Stimulated activated naive B cell treated with anti-CD40 and anti-IgM and Interleukin-4, amounts not matched to agents 10 μg/mL and 1 μg/mL and 100 μg/mL, for 72 hours (primary cell): Measurements from ENCODE around the gene PIK3IP1.
A peak's percentile ranks its signal among the peaks of the same experiment; 100 is the strongest.

Source experiments
- ATAC-seq, 2 donors: fragments of 150-1000 bp; cut with Tn5 transposase; replicated peaks; 2 replicates each; pipeline ENCODE4 v1.10.0; 2021; ENCODE audit warnings: moderate library complexity in 1 of 2
- DNase-seq: peaks from one replicate; pipeline ENCODE4 v3.0.0; 2021
- H3K27ac Mint-ChIP-seq: one replicate; pipeline ENCODE4 v1.8.0; 2022; ENCODE audit warnings: mild to moderate bottlenecking, mixed read lengths
- H3K27me3 Mint-ChIP-seq, 2 donors: one replicate each; pipeline ENCODE4 v1.8.0; 2022; ENCODE audit warnings: mixed read lengths in 2 of 2
- H3K36me3 Mint-ChIP-seq, 2 donors: one replicate each; pipeline ENCODE4 v1.8.0; 2022; ENCODE audit warnings: mixed read lengths in 2 of 2, mild to moderate bottlenecking in 1 of 2
- H3K4me1 Mint-ChIP-seq, 2 donors: one replicate each; pipeline ENCODE4 v1.8.0; 2022; ENCODE audit warnings: mixed read lengths in 2 of 2, mild to moderate bottlenecking in 1 of 2
- H3K4me3 Mint-ChIP-seq, 2 donors: one replicate each; pipeline ENCODE4 v1.8.0; 2022; ENCODE audit warnings: mild to moderate bottlenecking in 2 of 2, mixed read lengths in 2 of 2, moderate library complexity in 1 of 2
- H3K9me3 Mint-ChIP-seq, 2 donors: one replicate each; pipeline ENCODE4 v1.8.0; 2022; ENCODE audit warnings: mixed read lengths in 2 of 2, mild to moderate bottlenecking in 1 of 2

Gene PIK3IP1

GRCh38 chr22:31291481-31292235, 630 bp downstream of the PIK3IP1 start:
- DNase-seq = no peak
- Mint-ChIP-seq H3K36me3 (peaks cover 0 to 1% of the 10 kb centered on the region in 2 donors), H3K27ac (peak overlapping the region; percentile 90), H3K27me3 (no peaks in the 10 kb centered on the region), H3K4me3 (peak overlapping the region; percentile 94 to 97), H3K9me3 (no peaks in the 10 kb centered on the region), H3K4me1 (peaks cover 44 to 76% of the 10 kb centered on the region in 2 donors)
- ATAC-seq = no peak

- Mint-ChIP-seq H3K4me3 (peak overlapping the region; percentile 94 to 97), H3K27ac (peak overlapping the region; percentile 99), H3K27me3 (no peaks in the 10 kb centered on the region), H3K9me3 (no peaks in the 10 kb centered on the region), H3K36me3 (peaks cover 0 to 1% of the 10 kb centered on the region in 2 donors), H3K4me1 (peaks cover 48 to 79% of the 10 kb centered on the region in 2 donors)
- DNase-seq (peak; percentile 89), ATAC-seq (peak; percentile 85 to 87)
These were observed 1.5 kb downstream of the PIK3IP1 start for GRCh38 chr22:31290494-31291471.

- ATAC-seq (no peak), DNase-seq (no peak)
- Mint-ChIP-seq H3K27ac (peak overlapping the region; percentile 96), H3K4me1 (peaks cover 55 to 83% of the 10 kb centered on the region in 2 donors), H3K9me3 (no peaks in the 10 kb centered on the region), H3K27me3 (no peaks in the 10 kb centered on the region), H3K4me3 (peak overlapping the region; percentile 94 to 97), H3K36me3 (peaks cover 0 to 1% of the 10 kb centered on the region in 2 donors)
These were observed 2.9 kb downstream of the PIK3IP1 start for GRCh38 chr22:31289344-31289743.

GRCh38 chr22:31288496-31289240, 3.6 kb downstream of the PIK3IP1 start:
- Mint-ChIP-seq H3K4me1 (peaks cover 52 to 87% of the 10 kb centered on the region in 2 donors), H3K4me3 (no peak overlapping the region), H3K9me3 (no peaks in the 10 kb centered on the region), H3K36me3 (peaks cover 0 to 1% of the 10 kb centered on the region in 2 donors), H3K27me3 (no peaks in the 10 kb centered on the region), H3K27ac (peak overlapping the region; percentile 62)
- ATAC-seq = no peak
- DNase-seq = no peak

GRCh38 chr22:31287818-31288495, 4.3 kb downstream of the PIK3IP1 start:
- H3K4me1 Mint-ChIP-seq = peaks cover 49 to 80% of the 10 kb centered on the region in 2 donors
- peaks cover 1 to 3% of the 10 kb centered on the region in 2 donors for H3K36me3 Mint-ChIP-seq
- peak; percentile 37 for ATAC-seq
- no peak for DNase-seq
- peak overlapping the region; percentile 93 for H3K27ac Mint-ChIP-seq
- no peaks in the 10 kb centered on the region for H3K27me3 Mint-ChIP-seq
- peak overlapping the region; percentile 66 to 71 for H3K4me3 Mint-ChIP-seq
- no peaks in the 10 kb centered on the region for H3K9me3 Mint-ChIP-seq

- peak overlapping the region in 1 of 2 donors; percentile 25 for H3K4me3 Mint-ChIP-seq
- H3K36me3 Mint-ChIP-seq = peaks cover 1 to 8% of the 10 kb centered on the region in 2 donors
- H3K4me1 Mint-ChIP-seq = peaks cover 44 to 66% of the 10 kb centered on the region in 2 donors
- peak overlapping the region; percentile 93 for H3K27ac Mint-ChIP-seq
- H3K9me3 Mint-ChIP-seq = no peaks in the 10 kb centered on the region
- ATAC-seq (peak; percentile 48 to 63), DNase-seq (peak; percentile 59)
- H3K27me3 Mint-ChIP-seq = no peaks in the 10 kb centered on the region
These were observed 5.7 kb downstream of the PIK3IP1 start for GRCh38 chr22:31286360-31287255.

- peaks cover 35 to 62% of the 10 kb centered on the region in 2 donors for H3K4me1 Mint-ChIP-seq
- no peak overlapping the region for H3K4me3 Mint-ChIP-seq
These were observed 7.8 kb downstream of the PIK3IP1 start for GRCh38 chr22:31284281-31285155.

GRCh38 chr22:31282748-31283468, 9.4 kb downstream of the PIK3IP1 start:
- Mint-ChIP-seq H3K4me1 (peaks cover 24 to 49% of the 10 kb centered on the region in 2 donors), H3K9me3 (no peaks in the 10 kb centered on the region), H3K27me3 (no peaks in the 10 kb centered on the region), H3K36me3 (peaks cover 5 to 15% of the 10 kb centered on the region in 2 donors), H3K4me3 (no peak overlapping the region), H3K27ac (peak overlapping the region; percentile 74)
- DNase-seq (no peak), ATAC-seq (no peak)

More at GRCh38 chr22:31284281-31285155, 7.8 kb downstream of the PIK3IP1 start:
- DNase-seq (no peak), ATAC-seq (no peak)
- no peaks in the 10 kb centered on the region for H3K9me3 Mint-ChIP-seq
- H3K36me3 Mint-ChIP-seq = peaks cover 1 to 15% of the 10 kb centered on the region in 2 donors
- no peaks in the 10 kb centered on the region for H3K27me3 Mint-ChIP-seq
- H3K27ac Mint-ChIP-seq = peak overlapping the region; percentile 89

- no peak for DNase-seq
These were observed 10.6 kb downstream of the PIK3IP1 start for GRCh38 chr22:31281733-31282132.

GRCh38 chr22:31279821-31280505, 12.3 kb downstream of the PIK3IP1 start:
- Mint-ChIP-seq H3K27me3 (no peaks in the 10 kb centered on the region), H3K4me1 (peaks cover 6 to 20% of the 10 kb centered on the region in 2 donors), H3K36me3 (peaks cover 4 to 19% of the 10 kb centered on the region in 2 donors), H3K9me3 (no peaks in the 10 kb centered on the region), H3K27ac (peak overlapping the region; percentile 63), H3K4me3 (no peak overlapping the region)
- no peak for DNase-seq
- no peak for ATAC-seq

More at GRCh38 chr22:31281733-31282132, 10.6 kb downstream of the PIK3IP1 start:
- Mint-ChIP-seq H3K4me1 (peaks cover 21 to 38% of the 10 kb centered on the region in 2 donors), H3K4me3 (no peak overlapping the region), H3K27ac (no peak overlapping the region), H3K27me3 (no peaks in the 10 kb centered on the region), H3K9me3 (no peaks in the 10 kb centered on the region), H3K36me3 (peaks cover 4 to 15% of the 10 kb centered on the region in 2 donors)
- no peak for ATAC-seq

GRCh38 chr22:31279327-31279669, 13.0 kb downstream of the PIK3IP1 start:
- Mint-ChIP-seq H3K4me1 (peaks cover 4 to 16% of the 10 kb centered on the region in 2 donors), H3K4me3 (no peak overlapping the region), H3K36me3 (peaks cover 4 to 23% of the 10 kb centered on the region in 2 donors), H3K27me3 (no peaks in the 10 kb centered on the region), H3K9me3 (no peaks in the 10 kb centered on the region), H3K27ac (no peak overlapping the region)
- ATAC-seq (no peak), DNase-seq (no peak)
